ENCODE measurements around the gene DDRGK1.
"Not testable (repeated sequence)": the region's sequence is repeated elsewhere in the genome, so short reads cannot be mapped to it uniquely, and the experiment has no call there.

DDRGK1 gene

GRCh38 chr20:3215359-3215917, 11.0 kb upstream of the DDRGK1 start:
- peak in 3 of 4 experiments; percentile 42 to 68 (median 67) for DNase-seq

GRCh38 chr20:3213226-3213625, 8.7 kb upstream of the DDRGK1 start:
- DNase-seq, result no peak

- no peak for DNase-seq
These were observed 5.9 kb upstream of the DDRGK1 start for GRCh38 chr20:3210346-3210745.

GRCh38 chr20:3209946-3210317, 5.5 kb upstream of the DDRGK1 start:
- peak; percentile 32 to 62 (median 52) for DNase-seq

GRCh38 chr20:3209257-3209945, 4.9 kb upstream of the DDRGK1 start, which contains the start of gene ITPA:
Gene ITPA, plus strand, starts transcription at chr20:3209498. Its CDS starts 54 bp downstream, at chr20:3209552.
- DNase-seq, result peak; percentile 57 to 78 (median 73)

GRCh38 chr20:3208786-3209256, 4.3 kb upstream of the DDRGK1 start:
- DNase-seq, result peak; percentile 28 to 45 (median 44)

GRCh38 chr20:3203315-3204123, 963 bp downstream of the DDRGK1 start:
- DNase-seq, result peak; percentile 20 to 51 (median 42)

- no peak for DNase-seq
These were observed 1.5 kb downstream of the DDRGK1 start for GRCh38 chr20:3202965-3203314.

- DNase-seq, result no peak
These were observed 4.3 kb downstream of the DDRGK1 start for GRCh38 chr20:3199976-3200755.

GRCh38 chr20:3199206-3199605, 5.3 kb downstream of the DDRGK1 start:
- DNase-seq, result no peak

- DNase-seq, result peak in 2 of 4 experiments; percentile 28 to 36
These were observed 8.8 kb downstream of the DDRGK1 start for GRCh38 chr20:3195590-3196237.

GRCh38 chr20:3194617-3195280, 9.7 kb downstream of the DDRGK1 start:
- no peak for DNase-seq

- DNase-seq, result peak in 1 of 4 experiments; percentile 20
These were observed 10.5 kb downstream of the DDRGK1 start for GRCh38 chr20:3193806-3194616.

GRCh38 chr20:3192226-3193015, 12.1 kb downstream of the DDRGK1 start:
- DNase-seq, result no peak

- DNase-seq, result no peak
These were observed 13.8 kb downstream of the DDRGK1 start for GRCh38 chr20:3190681-3191111.

GRCh38 chr20:3189561-3190131, 14.8 kb downstream of the DDRGK1 start:
- DNase-seq, result no peak

- no peak for DNase-seq
These were observed 15.6 kb downstream of the DDRGK1 start for GRCh38 chr20:3188823-3189413.

- DNase-seq, result not testable (repeated sequence)
These were observed 16.6 kb downstream of the DDRGK1 start for GRCh38 chr20:3187861-3188260.
